DOHH2 (cell line): ENCODE results near the gene LDAH.

Experiments used
- EZH2phosphoT487 ChIP-seq: fragments of 200-600 bp; sonication (generic); IDR thresholded peaks from 2 replicates; pipeline ENCODE4 v1.6.1; 2017; ENCODE audit warnings: borderline replicate concordance, mild to moderate bottlenecking, antibody characterized with exemption, low read length, moderate library complexity, mixed read lengths
- TF ChIP-seq, protein P1 (sequence below): fragments of 200-600 bp; sonication (generic); IDR thresholded peaks from one replicate; pipeline ENCODE4 v1.5.1; 2014; ENCODE audit warnings: antibody characterized with exemption, mild to moderate bottlenecking, low read depth, low read length; ENCODE audit not compliant: poor library complexity, severe bottlenecking

DNA sequence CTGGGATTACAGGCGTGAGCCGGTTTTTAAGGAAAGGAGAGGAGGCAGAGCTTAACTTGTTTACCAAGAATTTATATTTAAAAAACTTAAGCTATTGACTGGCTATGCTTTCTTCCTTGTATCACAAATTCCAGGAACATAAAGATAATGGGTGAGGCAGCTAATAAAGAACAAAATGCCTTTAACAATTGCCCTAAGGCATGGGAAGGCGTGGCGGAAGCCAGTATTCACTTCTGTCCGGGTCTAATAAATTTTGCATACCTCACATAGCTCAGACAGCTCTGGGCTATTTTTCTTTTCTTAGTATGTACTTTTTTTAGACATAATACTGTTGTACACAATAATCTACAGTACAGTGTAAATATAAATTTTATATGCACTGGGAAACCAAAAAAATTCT lies 1.0 kb upstream of the LDAH start:
- TF ChIP-seq, protein P1, sequence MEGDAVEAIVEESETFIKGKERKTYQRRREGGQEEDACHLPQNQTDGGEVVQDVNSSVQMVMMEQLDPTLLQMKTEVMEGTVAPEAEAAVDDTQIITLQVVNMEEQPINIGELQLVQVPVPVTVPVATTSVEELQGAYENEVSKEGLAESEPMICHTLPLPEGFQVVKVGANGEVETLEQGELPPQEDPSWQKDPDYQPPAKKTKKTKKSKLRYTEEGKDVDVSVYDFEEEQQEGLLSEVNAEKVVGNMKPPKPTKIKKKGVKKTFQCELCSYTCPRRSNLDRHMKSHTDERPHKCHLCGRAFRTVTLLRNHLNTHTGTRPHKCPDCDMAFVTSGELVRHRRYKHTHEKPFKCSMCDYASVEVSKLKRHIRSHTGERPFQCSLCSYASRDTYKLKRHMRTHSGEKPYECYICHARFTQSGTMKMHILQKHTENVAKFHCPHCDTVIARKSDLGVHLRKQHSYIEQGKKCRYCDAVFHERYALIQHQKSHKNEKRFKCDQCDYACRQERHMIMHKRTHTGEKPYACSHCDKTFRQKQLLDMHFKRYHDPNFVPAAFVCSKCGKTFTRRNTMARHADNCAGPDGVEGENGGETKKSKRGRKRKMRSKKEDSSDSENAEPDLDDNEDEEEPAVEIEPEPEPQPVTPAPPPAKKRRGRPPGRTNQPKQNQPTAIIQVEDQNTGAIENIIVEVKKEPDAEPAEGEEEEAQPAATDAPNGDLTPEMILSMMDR: no peak
- no peak for TF ChIP-seq EZH2phosphoT487
